Measurements from ENCODE around the gene RGL4.
"Not testable (repeated sequence)": the region's sequence is repeated elsewhere in the genome, so short reads cannot be mapped to it uniquely, and the experiment has no call there.

RGL4 gene

GRCh38 chr22:23690713-23691112 is at the start of gene RGL4:
Gene RGL4 (plus strand): TSS chr22:23691013. CDS start chr22:23692031, 1,018 bp downstream.
- DNase-seq = no peak

- not testable (repeated sequence) for DNase-seq
Observed at GRCh38 chr22:23646526-23646925, 44.3 kb upstream of the RGL4 start.

GRCh38 chr22:23649071-23649501 is 41.7 kb upstream of the RGL4 start:
- no peak for DNase-seq

GRCh38 chr22:23651676-23652075 is 39.1 kb upstream of the RGL4 start:
- no peak for DNase-seq

GRCh38 chr22:23652286-23652685 is 38.5 kb upstream of the RGL4 start:
- DNase-seq = no peak

- no peak for DNase-seq
Observed at GRCh38 chr22:23652711-23653110, 38.1 kb upstream of the RGL4 start.

GRCh38 chr22:23655891-23656475 is 34.8 kb upstream of the RGL4 start:
- DNase-seq = no peak

- no peak for DNase-seq
Observed at GRCh38 chr22:23657727-23658126, 33.1 kb upstream of the RGL4 start.

- DNase-seq = not testable (repeated sequence)
Observed at GRCh38 chr22:23660381-23660780, 30.4 kb upstream of the RGL4 start.

- no peak for DNase-seq
Observed at GRCh38 chr22:23670378-23671295, 20.2 kb upstream of the RGL4 start.

- DNase-seq = not testable (repeated sequence)
Observed at GRCh38 chr22:23671387-23671786, 19.4 kb upstream of the RGL4 start.

GRCh38 chr22:23672307-23673049 is 18.3 kb upstream of the RGL4 start:
- DNase-seq = not testable (repeated sequence)

GRCh38 chr22:23673050-23673620 is 17.7 kb upstream of the RGL4 start:
- no peak for DNase-seq

- no peak for DNase-seq
Observed at GRCh38 chr22:23673826-23674690, 16.8 kb upstream of the RGL4 start.

- not testable (repeated sequence) for DNase-seq
Observed at GRCh38 chr22:23674886-23675501, 15.8 kb upstream of the RGL4 start.

GRCh38 chr22:23675502-23676415 is 15.1 kb upstream of the RGL4 start:
- no peak for DNase-seq

GRCh38 chr22:23676841-23677700 is 13.7 kb upstream of the RGL4 start:
- DNase-seq = not testable (repeated sequence)

GRCh38 chr22:23677701-23677995 is 13.2 kb upstream of the RGL4 start:
- DNase-seq = no peak

GRCh38 chr22:23678133-23678532 is 12.7 kb upstream of the RGL4 start:
- no peak for DNase-seq

Data from fibroblast of upper back skin (primary cell).